Transverse colon (tissue), 4 donors: ENCODE measurements around the gene DNAL1. TPM values are rescaled to one million over a fixed set of nuclear protein-coding genes. Genes with fewer than 3 reads are reported as not detected.

ENCODE experiments used
- DNase-seq: peaks from one replicate; pipeline ENCODE4 v3.0.0-alpha.2; 2019
- H3K27ac ChIP-seq, 4 donors: fragments of 200-600 bp; sonication (generic); 2 replicates each; pipeline ENCODE4 v1.5.1; 2016 to 2018; ENCODE audit warnings: inconsistent platforms in 4 of 4
- H3K27me3 ChIP-seq: fragments of 200-600 bp; sonication (generic); 2 replicates; pipeline ENCODE4 v1.5.1; 2017; ENCODE audit warnings: inconsistent platforms
- H3K36me3 ChIP-seq, 4 donors: fragments of 200-600 bp; sonication (generic); 2 replicates each; pipeline ENCODE4 v1.5.1; 2017 to 2019; ENCODE audit warnings: inconsistent platforms in 4 of 4
- H3K4me1 ChIP-seq, 4 donors: fragments of 200-600 bp; sonication (generic); 2 replicates each; pipeline ENCODE4 v1.5.1; 2017 to 2020; ENCODE audit warnings: inconsistent platforms in 4 of 4
- H3K4me3 ChIP-seq, 4 donors: fragments of 200-600 bp; sonication (generic); 1 replicate in 1 of 4; 2 replicates in 3 of 4; pipeline versions ENCODE4 v1.5.1 to v1.6.1; 2017 to 2019; ENCODE audit warnings: inconsistent platforms in 4 of 4
- H3K9me3 ChIP-seq, 2 donors: fragments of 200-600 bp; sonication (generic); 2 replicates each; pipeline ENCODE4 v1.5.1; 2017 to 2019; ENCODE audit warnings: inconsistent platforms in 2 of 2
- CTCF ChIP-seq, 5 experiments: fragments of 200-600 bp in 3 of 5; fragments of 450-650 bp in 2 of 5; sonication (generic) in 3 of 5; IDR thresholded peaks; 1 replicate in 2 of 5; 2 replicates in 3 of 5; pipeline ENCODE4 v1.5.1; 2016 to 2017; ENCODE audit warnings: antibody characterized with exemption in 5 of 5, inconsistent platforms in 3 of 5, mild to moderate bottlenecking in 2 of 5, moderate library complexity in 1 of 5
- EP300 ChIP-seq: sonication (generic); formaldehyde crosslinking; IDR thresholded peaks from one replicate; pipeline ENCODE4 v1.6.1; 2017; ENCODE audit warnings: antibody characterized with exemption, low read depth
- POLR2A ChIP-seq: fragments of 450-650 bp; IDR thresholded peaks from one replicate; pipeline ENCODE4 v1.6.1; 2016; ENCODE audit warnings: antibody characterized with exemption, mild to moderate bottlenecking, moderate library complexity
- POLR2AphosphoS5 ChIP-seq, 3 donors: sonication (generic); formaldehyde crosslinking; IDR thresholded peaks; one replicate each; pipeline ENCODE4 v1.6.1; 2016; ENCODE audit warnings: antibody characterized with exemption in 3 of 3
- WGBS, 2 donors: methylation state at CpG; one replicate each; pipeline ENCODE4 v1.1.5; 2018; ENCODE audit warnings: low coverage in 1 of 2; 5-methylcytosine and 5-hydroxymethylcytosine counted together
- in situ Hi-C, 4 donors: fragments of 200-750 bp; cut with MboI; loops; one replicate each; pipeline versions ENCODE4 v1.15.0 to v1.15.1; 2017; ENCODE audit warnings: low sequenced_read_pairs in 3 of 4, low pct_ligation_motif_present in 1 of 4, low pct_unique_long_range_greater_than_20kb in 1 of 4
- intact Hi-C: fragments of 100-400 bp; cut with DNase I; formaldehyde crosslinking; loops from one replicate; pipeline ENCODE4 v1.15.1; 2023; ENCODE audit warnings: low total_unique reads
- total RNA-seq, 4 donors: library from RNA; depleted of rRNA; stranded (reverse); fragments of >200 nt; gene quantifications; one replicate each; pipeline ENCODE4 v1.1.0, GENCODE V29; 2016

DNAL1 gene
- total RNA-seq, 4 donors from 2014 or later = 0.80 to 6.3 (median 2.9) TPM

DNA sequence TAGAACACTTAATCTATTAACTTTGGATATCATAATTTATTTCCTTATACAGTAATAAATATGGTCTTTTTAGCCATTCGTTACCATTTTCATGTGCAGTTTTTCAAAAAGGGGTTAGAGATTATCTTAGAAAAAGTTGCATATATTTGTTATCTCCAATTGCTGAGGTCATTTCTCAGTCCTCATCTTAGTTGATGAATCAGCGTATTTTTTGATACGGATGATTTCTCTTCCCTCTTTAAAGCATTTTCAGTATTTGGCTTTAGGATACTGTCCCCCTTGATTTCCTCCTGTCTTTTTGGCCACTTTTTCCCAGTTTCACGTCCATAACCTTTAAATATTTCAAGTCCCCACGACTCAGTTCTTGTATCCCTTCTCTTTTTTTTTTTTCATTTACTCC lies 21.8 kb downstream of the DNAL1 start:
- WGBS, 2 donors = 87 to 94% methylated on average over 5 of the region's 5 CpGs
- no peaks in the 10 kb centered on the region for H3K4me1 ChIP-seq
- TF ChIP-seq POLR2A (no peak), EP300 (no peak), CTCF (IDR thresholded peaks at IDR 0.05) (no peak), POLR2AphosphoS5 (IDR thresholded peaks at IDR 0.05) (no peak)
- H3K27ac ChIP-seq = no peak overlapping the region
- no peaks in the 10 kb centered on the region for H3K9me3 ChIP-seq
- no peaks in the 10 kb centered on the region for H3K27me3 ChIP-seq
- in situ Hi-C loops (no loop called here), intact Hi-C loops (no loop called here)
- no peak overlapping the region for H3K4me3 ChIP-seq
- no peak for DNase-seq
- H3K36me3 ChIP-seq = peaks cover 0 to 2% (median 0%) of the 10 kb centered on the region in 4 donors

DNA sequence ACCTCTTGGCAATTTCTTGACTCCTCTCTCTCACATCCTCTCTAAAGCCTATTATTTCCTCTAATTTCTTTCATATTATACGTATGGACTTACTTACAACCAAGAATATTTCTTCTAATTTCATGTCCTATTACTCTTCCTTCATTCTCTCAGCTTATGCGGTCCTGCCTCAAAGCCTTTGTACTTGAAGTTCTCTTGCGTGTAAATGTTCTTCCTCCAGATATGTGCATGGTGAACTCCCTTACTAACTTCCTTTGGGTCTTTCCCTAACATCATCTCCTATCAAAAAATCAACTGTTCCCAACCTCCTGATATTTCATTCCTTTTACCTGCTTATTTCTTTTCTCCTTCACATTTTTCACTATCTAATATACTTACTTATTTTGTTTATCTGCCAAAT lies 23.1 kb downstream of the DNAL1 start:
- WGBS, 2 donors = 91 to 95% methylated on average over 3 of the region's 3 CpGs
- intact Hi-C loops = no loop called here
- in situ Hi-C loops = no loop called here

DNA sequence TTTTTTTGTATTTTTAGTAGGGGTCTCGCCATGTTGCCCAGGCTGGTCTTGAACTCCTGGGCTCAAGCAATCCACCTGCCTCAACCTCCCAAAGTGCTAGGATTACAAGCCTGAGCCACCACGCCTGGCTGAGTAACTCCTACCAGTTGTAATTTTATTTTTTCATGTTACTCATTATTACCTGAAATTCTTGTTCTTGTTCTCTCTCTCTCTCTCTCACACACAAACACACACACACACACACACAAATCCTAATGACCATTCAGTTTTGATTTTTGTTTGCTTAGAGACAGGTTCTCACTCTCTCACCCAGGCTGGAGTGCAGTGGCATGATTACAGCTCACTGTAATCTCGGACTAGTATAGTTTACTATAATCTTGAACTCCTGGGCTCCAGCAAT lies 30.2 kb downstream of the DNAL1 start:
- H3K4me1 ChIP-seq = no peaks in the 10 kb centered on the region
- peaks cover 0 to 5% (median 0%) of the 10 kb centered on the region in 4 donors for H3K36me3 ChIP-seq
- intact Hi-C loops = no loop called here
- WGBS, 2 donors = 29 to 82% methylated on average over 1 to 3 of the region's 3 CpGs
- DNase-seq = no peak
- TF ChIP-seq EP300 = no peak
- TF ChIP-seq POLR2A = no peak
- TF ChIP-seq CTCF (IDR thresholded peaks at IDR 0.05) = no peak
- no peak for TF ChIP-seq POLR2AphosphoS5 (IDR thresholded peaks at IDR 0.05)
- no peak overlapping the region for H3K4me3 ChIP-seq
- in situ Hi-C loops = no loop called here
- H3K27me3 ChIP-seq = no peaks in the 10 kb centered on the region
- H3K27ac ChIP-seq = no peak overlapping the region
- no peaks in the 10 kb centered on the region for H3K9me3 ChIP-seq

More for the DNA sequence above, 23.1 kb downstream of the DNAL1 start:
- Histone ChIP-seq H3K9me3 (no peaks in the 10 kb centered on the region), H3K36me3 (peaks cover 0 to 5% (median 0%) of the 10 kb centered on the region in 4 donors), H3K4me1 (no peaks in the 10 kb centered on the region), H3K27ac (no peak overlapping the region), H3K27me3 (no peaks in the 10 kb centered on the region), H3K4me3 (no peak overlapping the region)
- no peak for TF ChIP-seq POLR2AphosphoS5 (IDR thresholded peaks at IDR 0.05)
- no peak for TF ChIP-seq CTCF (IDR thresholded peaks at IDR 0.05)
- no peak for DNase-seq

- no peaks in the 10 kb centered on the region for H3K4me1 ChIP-seq
- in situ Hi-C loops (no loop called here), intact Hi-C loops (no loop called here)
- no peak overlapping the region for H3K4me3 ChIP-seq
- no peaks in the 10 kb centered on the region for H3K36me3 ChIP-seq
- no peak for TF ChIP-seq POLR2A
- no peak for TF ChIP-seq EP300
- TF ChIP-seq CTCF (IDR thresholded peaks at IDR 0.05) = no peak
- TF ChIP-seq POLR2AphosphoS5 (IDR thresholded peaks at IDR 0.05) = no peak
- 94 to 99% methylated on average over 4 of the region's 4 CpGs for WGBS, 2 donors
- no peaks in the 10 kb centered on the region for H3K9me3 ChIP-seq
- no peak overlapping the region for H3K27ac ChIP-seq
- DNase-seq = no peak
- H3K27me3 ChIP-seq = no peaks in the 10 kb centered on the region
Measured at GRCh38 chr14:73678698-73679097, 33.9 kb downstream of the DNAL1 start.
